Large intestine (tissue), 3 donors: ENCODE results near the gene EVA1C. TPM values are rescaled to one million over a fixed set of nuclear protein-coding genes. Genes with fewer than 3 reads are reported as not detected.
"Not testable (repeated sequence)": the region's sequence is repeated elsewhere in the genome, so short reads cannot be mapped to it uniquely, and the experiment has no call there.

Experiments used
- DNase-seq, 2 donors: peaks; one replicate each; pipeline versions ENCODE4 v3.0.0 to v3.0.0-alpha.2; 2013
- H3K27ac ChIP-seq: one replicate; pipeline ENCODE4 v1.5.1; 2013; ENCODE audit warnings: low read length
- H3K27me3 ChIP-seq: 2 replicates; pipeline ENCODE4 v1.6.1; 2013; ENCODE audit warnings: low read length; ENCODE audit not compliant: control insufficient read depth, insufficient read depth
- H3K36me3 ChIP-seq: 2 replicates; pipeline ENCODE4 v1.6.1; 2013; ENCODE audit warnings: low read length; ENCODE audit not compliant: control insufficient read depth, insufficient read depth
- H3K4me1 ChIP-seq: one replicate; pipeline ENCODE4 v1.6.1; 2013; ENCODE audit warnings: low read length; ENCODE audit not compliant: control insufficient read depth, insufficient read depth
- H3K4me3 ChIP-seq: one replicate; pipeline ENCODE4 v1.5.1; 2013; ENCODE audit warnings: low read length
- H3K9me3 ChIP-seq: one replicate; pipeline ENCODE4 v1.6.1; 2013; ENCODE audit warnings: mild to moderate bottlenecking, low read depth, low read length, moderate library complexity; ENCODE audit not compliant: control insufficient read depth
- WGBS: methylation state at CpG from one replicate; pipeline ENCODE4 v1.1.5; 2013; ENCODE audit warnings: low lambda C conversion rate; ENCODE audit not compliant: insufficient coverage; 5-methylcytosine and 5-hydroxymethylcytosine counted together
- polyA plus RNA-seq: library from polyadenylated mRNA; unstranded; fragments of 120-200 nt; gene quantifications from one replicate; pipeline ENCODE4 v1.2.1, GENCODE V29; 2013

The EVA1C gene
- polyA plus RNA-seq, 1 donor = 2.0 TPM

DNA sequence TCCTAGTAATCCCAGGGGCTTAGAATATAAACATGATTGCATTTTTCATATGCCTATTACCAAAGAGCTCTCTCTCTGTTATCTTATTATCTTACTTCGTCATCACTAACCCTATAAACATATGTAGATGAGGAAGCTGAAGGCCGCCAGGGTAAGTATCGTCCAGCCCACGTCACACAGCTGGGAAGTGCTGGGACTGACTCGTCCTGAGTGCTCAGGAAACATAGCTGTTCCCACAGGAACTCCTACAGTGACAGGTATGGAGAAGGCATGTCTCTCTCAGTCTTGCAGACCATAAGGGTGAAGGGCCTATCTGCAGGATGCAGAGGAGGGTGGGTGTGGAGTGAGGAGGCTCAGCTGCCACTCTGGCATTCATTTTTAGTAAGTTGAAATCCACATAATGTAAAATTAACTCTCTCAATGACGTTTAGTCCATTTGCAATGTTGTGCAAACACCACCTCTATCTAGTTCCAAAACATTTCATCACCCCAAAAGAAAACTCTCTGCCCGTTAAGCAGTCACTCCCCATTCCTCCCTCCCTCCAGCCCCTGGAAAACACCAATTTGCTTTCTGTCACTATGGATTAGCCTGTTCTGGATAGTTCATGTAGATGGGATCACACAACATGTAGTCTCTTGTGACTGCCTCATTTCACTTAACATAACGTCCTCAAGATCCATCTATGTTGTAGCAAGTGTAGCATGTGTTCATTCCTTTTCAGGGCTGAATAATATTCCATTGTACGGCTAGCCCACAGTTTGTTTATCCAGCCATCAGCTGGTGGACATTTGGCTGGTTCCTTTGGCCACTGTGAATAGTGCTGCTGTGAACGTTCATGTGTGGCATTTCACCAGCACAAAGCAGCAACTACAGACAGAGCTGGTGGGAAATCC lies 104.5 kb downstream of the EVA1C start:
- DNase-seq = no peak
- Histone ChIP-seq H3K36me3 (no peaks in the 10 kb centered on the region), H3K9me3 (peaks cover 7% of the 10 kb centered on the region), H3K4me1 (no peaks in the 10 kb centered on the region), H3K4me3 (no peak overlapping the region), H3K27me3 (no peaks in the 10 kb centered on the region), H3K27ac (no peak overlapping the region)
- 57% methylated on average over 1 of the region's 10 CpGs for WGBS

DNA sequence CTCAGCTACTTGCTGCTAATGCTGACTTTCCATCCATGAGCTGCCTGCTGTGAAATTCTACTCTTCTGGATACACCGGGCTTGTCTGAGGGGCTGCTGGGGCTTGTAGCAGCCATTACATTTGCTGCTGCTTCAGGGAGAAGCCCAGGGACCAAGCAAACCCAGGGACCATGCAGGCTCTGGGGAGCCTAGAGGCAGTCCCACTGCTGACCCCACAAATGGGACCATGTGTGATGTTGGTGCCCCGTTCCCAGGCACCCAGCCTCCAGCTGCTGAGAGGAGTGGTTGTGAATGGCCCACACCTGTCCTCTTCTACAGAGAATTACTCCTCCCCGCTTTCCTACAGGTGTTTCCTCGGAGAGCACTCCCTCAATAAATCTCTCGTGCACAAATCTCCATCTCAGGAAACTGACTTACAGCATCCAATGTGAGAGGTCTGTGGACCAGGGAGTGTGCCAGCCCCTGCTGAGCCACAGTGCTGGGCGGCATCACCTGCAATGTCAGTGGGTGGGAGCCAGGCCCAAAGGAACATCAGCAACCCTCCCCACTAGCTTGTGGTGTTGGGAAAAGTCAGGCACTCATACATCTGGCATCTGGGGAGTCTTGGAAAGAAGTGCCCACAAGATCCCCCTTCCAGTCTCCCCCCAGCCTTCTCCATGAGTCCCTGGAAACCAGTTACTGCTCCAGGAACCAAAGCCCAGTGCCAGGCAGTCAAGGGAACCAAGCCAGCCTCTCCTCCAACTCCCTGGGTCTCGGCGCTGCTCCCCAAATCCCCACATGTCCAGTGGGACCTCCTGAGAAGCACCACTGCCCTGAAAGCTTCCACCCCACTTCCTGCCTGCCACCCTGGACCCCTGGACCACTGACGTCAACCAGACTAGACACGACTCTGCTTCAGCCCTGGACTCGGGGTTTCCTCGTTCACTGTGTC lies 107.7 kb downstream of the EVA1C start:
- Histone ChIP-seq H3K27ac (no peak overlapping the region), H3K4me1 (no peaks in the 10 kb centered on the region), H3K9me3 (peaks cover 7% of the 10 kb centered on the region), H3K4me3 (no peak overlapping the region), H3K36me3 (no peaks in the 10 kb centered on the region), H3K27me3 (no peaks in the 10 kb centered on the region)
- WGBS = no CpG with 5 or more reads among the region's 12 CpGs
- no peak for DNase-seq

DNA sequence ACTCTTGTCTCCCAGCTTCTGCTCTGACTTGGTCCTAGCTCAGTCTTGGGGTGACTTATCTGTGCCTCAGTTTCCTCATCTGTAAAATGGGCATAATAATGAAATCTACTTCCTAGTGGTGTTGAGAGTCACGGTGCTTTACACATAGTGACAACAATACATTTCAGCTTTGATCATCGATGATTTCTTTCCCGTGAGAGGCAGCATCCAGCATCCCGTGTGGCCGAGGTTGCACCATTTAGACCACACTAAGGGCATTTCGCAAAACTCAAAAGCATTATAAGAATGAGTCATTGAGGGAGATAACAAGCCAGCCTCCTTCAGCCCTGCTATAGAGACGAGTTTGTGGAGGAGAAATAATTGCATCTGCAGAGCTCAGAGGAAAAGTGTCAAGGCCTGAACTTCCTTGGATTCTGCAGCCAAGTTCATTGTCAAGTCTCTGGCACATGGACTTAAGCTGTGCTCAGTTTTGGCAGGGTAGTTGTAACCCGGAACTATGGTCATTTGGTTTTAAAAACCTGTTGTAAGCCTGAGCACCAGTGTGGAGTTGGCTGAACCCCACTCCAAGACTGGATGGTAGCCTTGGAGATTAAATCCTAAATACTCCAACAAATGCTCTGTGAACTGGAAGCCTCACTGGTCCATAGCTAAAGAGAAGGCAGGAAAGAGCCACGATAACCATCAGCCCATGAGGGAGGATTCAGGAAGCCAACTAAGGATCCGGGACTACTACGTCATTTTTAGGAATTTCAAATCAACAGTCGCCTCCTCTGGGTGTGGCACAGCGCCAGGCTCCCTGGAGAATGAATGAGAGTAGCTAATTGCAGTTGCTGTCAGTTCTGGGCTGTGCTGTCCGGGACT lies 108.6 kb downstream of the EVA1C start:
- H3K9me3 ChIP-seq = peaks cover 7% of the 10 kb centered on the region
- peak; percentile 20 to 25 for DNase-seq
- no peak overlapping the region for H3K4me3 ChIP-seq
- no peaks in the 10 kb centered on the region for H3K27me3 ChIP-seq
- WGBS = 100% methylated on average over 1 of the region's 14 CpGs
- H3K27ac ChIP-seq = no peak overlapping the region
- H3K36me3 ChIP-seq = no peaks in the 10 kb centered on the region
- H3K4me1 ChIP-seq = no peaks in the 10 kb centered on the region

DNA sequence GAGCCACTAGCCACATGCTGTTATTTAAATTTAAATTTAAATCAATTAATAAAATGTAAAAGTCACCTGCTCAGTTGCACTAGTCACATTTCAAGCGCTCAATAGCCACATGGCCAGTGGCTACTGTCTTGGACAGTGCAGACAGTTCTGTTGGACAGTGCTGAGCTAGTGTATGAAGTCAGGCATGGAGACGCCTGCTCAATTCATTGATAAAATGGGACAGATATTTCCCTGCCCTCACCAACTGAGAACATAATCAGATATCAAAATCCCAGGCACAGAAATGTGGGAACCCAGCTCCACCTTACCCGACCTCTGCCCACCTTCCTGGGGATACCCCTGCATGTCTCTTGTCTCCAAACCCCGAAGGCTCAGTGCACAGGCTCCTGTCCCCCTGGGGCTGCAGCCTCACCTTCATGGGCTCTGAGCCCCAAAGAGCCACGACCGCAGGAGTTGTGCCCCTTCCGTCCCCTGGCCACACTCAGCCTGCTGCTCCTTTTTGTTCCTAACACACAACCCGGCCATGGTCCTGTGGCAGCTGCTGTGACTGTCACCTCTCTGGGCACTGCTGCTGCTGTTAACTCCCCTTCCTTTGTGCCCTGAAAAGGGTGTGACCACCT lies 109.3 kb downstream of the EVA1C start:
- Histone ChIP-seq H3K36me3 (no peaks in the 10 kb centered on the region), H3K4me1 (no peaks in the 10 kb centered on the region), H3K9me3 (peaks cover 7% of the 10 kb centered on the region), H3K27me3 (no peaks in the 10 kb centered on the region), H3K4me3 (no peak overlapping the region), H3K27ac (no peak overlapping the region)
- no CpG with 5 or more reads among the region's 8 CpGs for WGBS
- no peak for DNase-seq

DNA sequence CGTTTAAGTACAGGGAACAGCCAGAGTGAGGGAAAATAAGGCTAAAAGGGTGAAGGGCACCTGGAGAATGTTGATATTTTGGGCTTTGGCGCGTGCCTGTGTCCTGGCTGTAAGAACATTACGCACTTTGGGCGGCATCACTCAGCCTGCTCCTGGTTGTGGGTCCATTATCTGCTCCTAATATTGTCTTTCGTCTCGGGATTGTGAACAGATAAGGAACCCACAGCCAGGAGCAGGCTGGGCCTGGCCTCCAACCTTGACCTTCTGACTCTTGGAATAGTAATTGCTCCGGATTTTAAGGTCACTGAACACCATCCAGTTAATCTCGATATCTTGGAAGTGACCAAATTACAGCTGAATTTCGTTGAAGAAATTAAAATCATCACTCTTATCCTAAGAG lies 111.0 kb downstream of the EVA1C start:
- DNase-seq = no peak
- 20% methylated on average over 1 of the region's 10 CpGs for WGBS
- Histone ChIP-seq H3K36me3 (no peaks in the 10 kb centered on the region), H3K27ac (no peak overlapping the region), H3K27me3 (no peaks in the 10 kb centered on the region), H3K4me1 (no peaks in the 10 kb centered on the region), H3K9me3 (peaks cover 7% of the 10 kb centered on the region), H3K4me3 (no peak overlapping the region)

DNA sequence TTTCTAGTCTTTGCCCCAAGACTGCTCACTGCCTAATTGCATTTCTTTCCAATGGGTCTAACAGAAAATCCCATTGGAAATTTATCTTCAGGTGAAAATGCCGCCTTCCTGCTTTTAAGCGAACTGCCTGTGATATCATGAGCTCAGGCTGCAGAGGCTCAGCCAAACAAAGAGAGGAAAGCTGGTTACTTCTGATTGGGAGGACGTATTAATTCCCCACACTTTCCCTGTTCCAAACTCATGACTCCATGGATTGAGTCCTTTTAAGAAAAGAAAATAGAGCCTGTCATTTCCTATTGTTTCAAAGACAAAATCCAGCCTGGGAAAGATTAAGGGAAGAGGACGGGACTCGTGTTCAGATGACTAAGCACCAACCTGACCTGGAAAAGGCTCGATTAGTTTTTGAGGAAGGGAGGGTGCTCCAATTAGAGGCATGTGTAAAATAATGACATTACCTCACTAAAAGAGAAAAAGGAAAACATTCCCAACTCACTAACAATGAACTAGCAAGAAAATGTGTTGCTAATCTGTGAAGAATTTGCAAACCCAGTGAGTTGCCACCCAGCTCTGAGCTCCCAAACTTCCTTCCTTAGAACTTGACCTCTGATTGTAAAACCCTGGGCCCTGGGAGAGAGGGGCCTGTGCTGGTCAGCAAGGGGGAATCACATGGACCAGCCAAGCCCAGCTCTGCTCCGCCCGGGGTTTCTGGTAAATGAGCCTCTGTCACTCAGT lies 111.6 kb downstream of the EVA1C start:
- DNase-seq = no peak
- no peaks in the 10 kb centered on the region for H3K27me3 ChIP-seq
- H3K4me1 ChIP-seq = no peaks in the 10 kb centered on the region
- no peak overlapping the region for H3K4me3 ChIP-seq
- WGBS = 33% methylated on average over 1 of the region's 8 CpGs
- no peak overlapping the region for H3K27ac ChIP-seq
- H3K9me3 ChIP-seq = peaks cover 6% of the 10 kb centered on the region
- H3K36me3 ChIP-seq = no peaks in the 10 kb centered on the region

DNA sequence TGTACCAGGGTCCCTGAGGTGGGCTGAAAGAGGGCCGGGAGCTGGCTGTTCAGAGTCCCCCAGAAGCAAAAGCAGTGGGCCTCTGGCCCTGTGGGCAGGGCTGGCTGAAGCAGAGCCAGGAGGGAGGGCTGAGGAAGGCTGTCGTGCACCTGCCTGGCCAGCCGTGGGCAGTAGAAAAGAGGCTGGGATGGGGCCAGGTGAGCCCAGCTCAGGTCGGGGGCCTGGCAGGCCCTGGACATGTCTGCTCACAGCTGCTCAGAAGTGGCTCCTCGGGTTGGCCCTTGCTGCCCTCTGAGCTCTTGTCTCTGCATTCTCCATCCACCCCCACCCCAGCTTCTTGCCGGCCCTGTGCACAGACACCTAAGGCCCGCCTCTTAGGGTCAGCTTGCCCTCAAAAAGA lies 112.8 kb downstream of the EVA1C start:
- DNase-seq = no peak
- Histone ChIP-seq H3K4me1 (no peaks in the 10 kb centered on the region), H3K4me3 (no peak overlapping the region), H3K36me3 (no peaks in the 10 kb centered on the region), H3K27ac (no peak overlapping the region), H3K9me3 (no peaks in the 10 kb centered on the region), H3K27me3 (no peaks in the 10 kb centered on the region)
- no CpG with 5 or more reads among the region's 7 CpGs for WGBS

DNA sequence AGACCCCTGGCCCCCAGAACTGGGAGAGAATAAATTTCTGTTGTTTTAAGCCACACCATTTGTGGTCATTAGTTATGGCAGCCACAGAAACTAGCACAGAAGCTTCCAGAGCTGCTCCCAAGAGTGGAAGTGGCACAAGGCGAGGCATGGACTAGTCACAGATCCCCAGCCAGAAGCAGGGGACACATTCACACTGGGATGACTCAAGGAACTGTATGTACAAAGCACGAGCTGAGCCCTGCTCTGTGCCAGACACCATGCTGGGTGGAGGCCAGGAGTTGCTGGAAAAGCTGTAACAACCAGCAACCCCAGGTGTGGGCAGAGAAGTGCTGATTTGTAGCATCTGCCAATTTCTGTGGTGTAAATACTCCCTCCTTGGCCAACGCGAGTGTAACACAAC lies 117.2 kb downstream of the EVA1C start:
- Histone ChIP-seq H3K4me3 (no peak overlapping the region), H3K36me3 (no peaks in the 10 kb centered on the region), H3K4me1 (no peaks in the 10 kb centered on the region), H3K9me3 (no peaks in the 10 kb centered on the region), H3K27ac (no peak overlapping the region), H3K27me3 (no peaks in the 10 kb centered on the region)
- DNase-seq = no peak
- WGBS = 83% methylated on average over 2 of the region's 4 CpGs

DNA sequence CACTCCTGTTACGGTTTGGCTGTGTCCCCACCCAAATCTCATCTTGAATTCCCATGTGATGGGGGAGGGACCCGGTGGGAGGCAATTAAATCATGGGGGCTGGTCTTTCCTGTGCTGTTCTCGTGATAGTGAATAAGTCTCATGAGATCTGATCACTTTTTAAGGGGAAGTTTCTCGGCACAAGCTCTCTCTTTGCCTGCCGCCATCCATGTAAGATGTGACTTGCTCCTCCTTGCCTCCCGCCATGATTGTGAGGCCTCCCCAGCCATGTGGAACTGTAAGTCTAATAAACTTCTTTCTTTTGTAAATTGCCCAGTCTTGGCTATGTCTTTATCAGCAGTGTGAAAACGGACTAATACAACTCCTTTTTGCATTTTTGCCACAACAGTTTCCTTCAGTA lies 118.3 kb downstream of the EVA1C start:
- not testable (repeated sequence) for H3K4me1 ChIP-seq, H3K36me3 ChIP-seq, DNase-seq, H3K9me3 ChIP-seq, H3K27ac ChIP-seq, H3K27me3 ChIP-seq, H3K4me3 ChIP-seq
- whole genome bisulfite sequencing = no CpG with 5 or more reads among the region's 7 CpGs
